ENCODE results near the gene LRMDA.

The LRMDA gene

DNA sequence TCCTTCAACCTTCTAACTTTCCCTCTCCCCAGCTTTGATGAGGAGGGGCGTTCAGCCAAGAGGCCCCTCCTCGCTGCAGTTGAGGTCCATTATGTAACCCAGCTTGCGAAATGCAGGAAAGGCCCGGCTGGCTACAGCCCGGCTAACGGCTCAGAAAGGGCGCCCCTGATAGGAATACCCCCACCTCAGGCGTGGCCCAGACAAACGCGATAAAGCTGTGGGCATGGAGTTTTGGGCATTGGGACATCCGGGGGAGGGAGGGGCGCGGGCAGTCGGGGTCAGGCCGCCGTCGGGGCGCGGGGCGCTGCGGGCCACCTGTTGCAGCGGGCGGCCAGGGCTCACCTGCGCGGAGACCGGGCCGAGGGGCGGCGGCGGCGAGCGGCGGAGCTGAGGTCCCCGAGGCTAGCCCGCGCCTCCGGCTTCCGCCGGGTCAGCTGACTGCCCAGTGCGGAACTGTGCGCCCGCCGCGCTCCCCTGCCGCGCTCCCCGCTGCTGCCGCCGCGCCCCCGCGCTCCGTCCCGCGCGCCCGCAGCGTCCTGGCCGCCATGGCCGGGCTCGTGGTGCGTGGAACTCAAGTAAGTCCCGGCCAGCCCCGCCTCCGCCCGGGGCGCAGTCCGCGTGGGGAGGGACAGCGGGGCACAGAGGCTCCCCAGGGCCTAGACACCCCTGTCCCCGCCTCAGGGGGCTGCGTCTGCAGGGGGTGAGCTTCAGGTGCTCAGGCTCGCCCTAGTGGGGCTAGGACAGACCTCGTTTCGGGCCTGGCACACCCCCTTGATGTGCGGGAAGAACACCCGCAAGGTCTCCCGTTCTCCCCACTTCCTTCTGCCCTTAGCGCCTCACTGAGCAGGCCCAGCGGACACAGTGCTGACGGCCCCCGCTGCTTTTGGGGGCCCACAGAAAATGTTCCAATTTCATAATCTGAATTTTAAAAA, at the start of gene LRMDA:
LRMDA (plus strand) TSS at position 445 of the 932 bp plus-strand sequence.
- no peak for DNase-seq (ENCODE audit: low read depth in 1 of 2, low spot score in 1 of 2)

- no peak for DNase-seq (ENCODE audit: low read depth in 1 of 2, low spot score in 1 of 2)
Measured at GRCh38 chr10:75386128-75386527, 45.3 kb upstream of the LRMDA start.

GRCh38 chr10:75388082-75388481, 43.3 kb upstream of the LRMDA start:
- no peak for DNase-seq (ENCODE audit: low read depth in 1 of 2, low spot score in 1 of 2)

DNA sequence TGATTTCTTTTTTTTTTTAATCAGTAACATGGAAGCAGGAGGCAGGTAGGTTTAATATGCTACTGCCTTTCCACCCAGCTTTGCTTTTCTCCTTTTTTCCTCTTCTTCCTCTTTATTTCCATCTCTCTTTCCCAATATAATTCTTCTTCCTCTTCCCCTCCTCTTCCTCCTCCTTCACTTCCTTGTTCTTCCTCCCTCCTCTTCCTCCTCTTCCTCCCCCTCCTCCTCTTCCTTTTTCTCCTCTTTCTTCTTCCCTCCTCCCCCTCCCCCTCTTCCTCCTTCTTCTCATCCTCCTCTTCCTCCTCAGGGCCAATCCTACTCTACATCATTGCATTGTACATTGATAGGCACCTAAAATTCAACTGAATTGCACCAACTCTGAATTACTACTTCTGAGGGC, 41.2 kb upstream of the LRMDA start:
- DNase-seq (ENCODE audit: low read depth in 1 of 2, low spot score in 1 of 2): no peak

DNA sequence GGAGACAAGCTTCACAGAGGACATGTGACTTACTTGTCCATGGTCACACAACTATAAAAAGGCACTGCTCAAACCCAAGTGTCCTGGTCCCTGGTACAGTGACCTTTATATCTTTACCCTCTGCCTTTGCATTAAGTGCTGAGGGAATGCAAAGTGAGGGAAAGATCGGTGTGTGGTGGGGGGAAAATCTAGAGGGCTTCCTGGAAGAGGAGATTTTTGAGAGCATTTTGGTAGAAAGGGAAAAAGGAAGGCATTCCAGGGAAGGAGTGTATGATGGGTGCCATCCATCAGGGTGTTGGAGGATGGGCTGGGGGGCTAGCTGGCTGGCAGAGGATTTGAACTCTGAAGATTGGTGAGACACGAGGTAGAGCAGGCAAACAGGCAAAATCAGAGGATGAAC, 39.2 kb upstream of the LRMDA start:
- DNase-seq (ENCODE audit: low read depth in 1 of 2, low spot score in 1 of 2): no peak

GRCh38 chr10:75392744-75393143, 38.7 kb upstream of the LRMDA start:
- DNase-seq (ENCODE audit: low read depth in 1 of 2, low spot score in 1 of 2): no peak

GRCh38 chr10:75394221-75394620, 37.2 kb upstream of the LRMDA start:
- no peak for DNase-seq (ENCODE audit: low read depth in 1 of 2, low spot score in 1 of 2)

GRCh38 chr10:75395066-75395931, 36.1 kb upstream of the LRMDA start:
- DNase-seq (ENCODE audit: low read depth in 1 of 2, low spot score in 1 of 2): no peak

DNA sequence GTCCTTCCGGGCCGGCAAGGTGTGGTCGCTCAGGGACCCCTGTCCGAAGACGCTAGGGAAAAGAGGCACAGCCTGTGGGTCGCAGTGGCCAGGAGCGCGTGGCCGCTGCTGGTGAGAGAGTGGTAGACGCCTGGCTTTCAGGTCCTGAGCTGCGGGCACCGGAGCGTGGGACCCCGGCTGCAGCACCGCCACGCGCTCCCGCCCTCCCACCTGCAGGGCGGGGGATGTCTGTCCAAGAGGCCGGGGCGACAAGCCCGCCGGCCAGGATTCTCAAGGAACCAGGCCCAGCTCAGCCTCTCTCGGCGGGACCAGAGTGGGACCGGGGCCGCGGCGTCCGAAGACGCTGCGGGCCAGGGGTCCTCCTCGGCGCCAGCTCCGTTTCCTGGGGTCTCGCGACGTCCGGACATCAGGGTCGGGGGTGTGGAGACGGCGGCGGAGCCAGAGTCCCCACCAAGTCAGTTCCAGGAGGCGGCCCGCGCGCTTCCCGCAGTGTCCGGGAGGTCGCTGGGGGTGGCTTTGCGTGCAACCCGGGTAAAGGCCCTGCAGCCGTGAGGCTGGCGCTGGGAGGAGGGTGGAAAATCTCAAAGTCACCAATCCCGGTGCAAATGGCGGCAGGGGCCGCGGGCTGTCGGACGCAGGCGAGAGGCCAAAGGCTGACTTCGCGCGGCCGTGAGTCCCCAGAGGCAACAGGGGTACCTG, 35.3 kb upstream of the LRMDA start:
- no peak for DNase-seq (ENCODE audit: low read depth in 1 of 2, low spot score in 1 of 2)

GRCh38 chr10:75396631-75397495, 34.6 kb upstream of the LRMDA start:
- no peak for DNase-seq (ENCODE audit: low read depth in 1 of 2, low spot score in 1 of 2)

DNA sequence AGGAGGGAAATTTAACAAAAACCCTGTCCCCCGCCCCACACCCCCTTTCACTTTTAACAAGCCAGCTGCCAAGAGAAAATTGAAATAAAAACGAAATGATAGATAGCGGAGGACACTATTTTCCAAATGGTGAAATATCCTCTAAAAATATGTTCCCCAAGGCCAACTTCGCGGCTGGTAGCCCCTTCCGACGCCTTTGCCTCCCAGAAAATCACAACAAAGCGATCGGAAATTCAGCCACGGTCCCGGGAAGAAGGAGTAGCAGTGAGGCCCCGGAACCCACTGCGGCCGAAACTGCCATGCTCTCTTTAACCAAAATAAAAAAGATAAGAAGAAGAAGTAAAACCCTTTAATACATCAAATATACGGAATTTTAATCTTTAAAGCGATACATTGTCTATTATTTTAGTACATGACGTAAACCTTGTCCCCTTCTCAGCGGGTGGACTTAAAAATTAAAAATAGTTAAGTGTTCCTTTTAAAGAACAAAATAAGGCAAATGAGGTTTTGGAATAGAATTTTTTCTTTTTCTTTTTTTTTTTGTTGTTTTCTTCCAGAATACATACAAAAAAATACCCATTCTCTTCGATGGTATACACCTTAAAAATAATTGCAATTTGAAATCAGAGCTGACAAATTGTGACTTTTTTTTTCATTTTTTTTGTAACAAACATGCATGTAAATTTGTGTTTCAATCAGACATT, 33.8 kb upstream of the LRMDA start:
- no peak for DNase-seq (ENCODE audit: low read depth in 1 of 2, low spot score in 1 of 2)

DNA sequence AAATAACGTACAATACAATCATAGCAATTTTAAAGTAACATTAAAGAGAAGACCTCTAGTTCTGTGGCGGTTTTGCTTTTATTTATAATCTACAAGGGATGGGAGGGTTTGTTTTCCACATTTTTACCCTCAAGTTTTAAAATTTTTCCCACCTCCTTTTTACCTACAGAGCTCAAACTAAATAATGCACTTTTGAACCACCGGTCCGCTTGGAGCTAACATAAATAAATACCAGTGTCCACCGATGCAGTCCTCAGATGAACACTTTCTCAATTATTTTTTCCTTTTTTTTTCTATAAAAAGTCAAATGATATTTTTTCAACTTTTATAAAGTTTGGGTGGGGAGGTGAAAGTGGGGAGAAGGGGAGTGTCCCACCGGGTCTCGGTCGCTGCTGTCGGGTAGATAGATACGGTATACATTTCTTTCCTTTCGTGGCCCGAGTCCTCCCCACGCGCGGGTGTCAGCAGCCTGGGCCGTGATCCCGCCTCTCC, 33.2 kb upstream of the LRMDA start:
- DNase-seq (ENCODE audit: low read depth in 1 of 2, low spot score in 1 of 2): no peak

DNA sequence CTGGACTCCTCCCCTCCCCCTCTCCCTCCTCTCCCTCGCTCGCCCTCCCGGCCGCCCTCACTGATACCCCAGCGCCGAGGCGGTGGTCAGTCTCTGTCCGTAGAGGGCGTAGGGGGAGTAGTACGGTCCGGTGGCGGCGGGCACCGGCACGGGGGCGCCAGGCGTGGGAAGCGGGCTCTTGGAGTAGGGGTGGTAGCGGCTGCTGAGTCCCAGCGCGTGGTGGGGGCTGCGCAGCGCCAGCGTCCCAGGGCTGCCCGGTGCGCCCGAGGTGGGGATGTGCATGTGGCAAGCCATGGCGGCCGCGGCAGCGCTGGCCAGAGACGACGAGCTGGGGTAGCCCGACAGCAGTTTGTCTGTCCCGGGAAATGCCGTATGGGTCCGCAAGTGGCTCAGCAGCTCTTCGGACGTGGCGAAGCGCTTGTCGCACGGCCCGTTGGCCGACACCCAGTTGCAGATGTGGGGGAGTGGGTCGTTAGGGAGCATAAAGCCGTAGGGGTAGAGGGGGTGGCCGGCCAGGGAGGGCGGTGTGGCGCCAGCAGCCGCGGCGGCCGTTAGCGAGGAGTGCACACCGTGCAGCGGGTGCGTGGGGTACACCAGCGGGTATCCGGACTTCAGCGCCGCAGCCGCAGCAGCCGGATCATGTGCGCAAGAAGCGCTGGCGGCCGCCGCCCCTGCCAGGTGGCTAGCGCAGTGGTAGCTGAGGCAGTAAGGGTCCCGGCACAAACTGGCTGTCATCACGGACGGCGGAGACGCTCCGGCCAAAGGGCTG, 32.5 kb upstream of the LRMDA start:
- no peak for DNase-seq (ENCODE audit: low read depth in 1 of 2, low spot score in 1 of 2)

DNA sequence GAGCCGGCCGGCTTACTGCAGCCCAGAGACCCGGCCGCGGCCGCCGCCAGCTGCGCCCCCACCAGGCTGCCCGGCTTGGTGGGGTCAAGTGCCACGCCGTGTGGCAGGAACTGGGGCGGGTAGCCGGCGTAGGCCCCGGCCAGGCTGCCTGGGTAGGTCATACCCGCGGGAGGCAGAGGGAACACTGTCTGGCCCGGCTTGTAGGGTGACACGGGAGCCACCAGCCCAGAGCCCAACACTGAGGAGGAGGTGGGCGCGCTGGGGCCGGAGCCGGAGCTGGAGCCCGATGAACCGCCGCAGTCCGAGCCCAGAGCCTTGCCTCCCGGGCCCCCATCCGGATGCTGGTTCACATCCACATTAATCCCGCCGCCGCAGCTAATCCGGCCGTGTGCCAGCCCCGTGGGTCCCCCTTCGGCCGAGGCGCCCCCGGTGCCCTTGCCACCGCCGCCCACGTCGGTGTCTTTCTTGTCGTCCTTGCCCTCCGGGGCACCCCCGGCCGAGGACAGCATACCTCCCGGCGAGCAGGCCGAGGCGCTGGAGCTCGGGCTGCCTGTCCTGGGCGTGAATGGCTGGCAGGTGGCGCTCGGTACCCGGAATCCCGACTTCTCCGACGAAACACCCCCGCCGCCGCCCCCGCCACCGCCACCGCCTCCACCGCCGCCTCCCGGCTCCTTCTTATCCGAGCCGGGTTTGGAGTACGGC, 31.8 kb upstream of the LRMDA start:
- DNase-seq (ENCODE audit: low read depth in 1 of 2, low spot score in 1 of 2): no peak

DNA sequence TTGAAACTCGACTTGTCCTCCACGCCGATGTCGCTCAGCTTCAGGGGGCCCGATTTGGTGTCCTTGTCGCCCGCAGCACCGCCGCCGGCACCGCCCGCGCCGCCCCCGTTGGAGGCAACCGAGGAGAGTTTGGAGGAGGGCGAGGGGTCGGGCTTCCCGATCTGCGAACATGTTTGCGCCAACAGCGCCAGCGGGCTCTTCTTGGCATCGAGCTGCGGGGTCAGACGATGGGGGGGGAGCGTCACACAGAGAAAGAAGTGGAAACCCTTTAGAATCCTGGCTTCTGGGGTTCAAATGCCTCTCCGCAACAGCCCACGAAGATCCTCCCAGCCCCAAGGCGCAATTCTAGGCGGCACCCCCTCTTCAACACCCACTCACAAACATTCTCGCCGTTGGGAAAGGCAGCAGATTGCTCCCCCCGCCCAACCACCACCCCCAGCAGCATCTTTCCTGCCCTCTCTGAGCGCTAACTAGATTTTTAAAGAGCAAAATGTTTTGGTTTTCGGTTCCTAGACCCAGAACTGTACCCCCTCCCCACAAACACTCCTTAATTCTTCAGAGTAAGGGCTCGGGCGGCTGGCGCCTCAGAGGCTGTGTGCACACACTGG, 31.2 kb upstream of the LRMDA start:
- DNase-seq (ENCODE audit: low read depth in 1 of 2, low spot score in 1 of 2): no peak

DNA sequence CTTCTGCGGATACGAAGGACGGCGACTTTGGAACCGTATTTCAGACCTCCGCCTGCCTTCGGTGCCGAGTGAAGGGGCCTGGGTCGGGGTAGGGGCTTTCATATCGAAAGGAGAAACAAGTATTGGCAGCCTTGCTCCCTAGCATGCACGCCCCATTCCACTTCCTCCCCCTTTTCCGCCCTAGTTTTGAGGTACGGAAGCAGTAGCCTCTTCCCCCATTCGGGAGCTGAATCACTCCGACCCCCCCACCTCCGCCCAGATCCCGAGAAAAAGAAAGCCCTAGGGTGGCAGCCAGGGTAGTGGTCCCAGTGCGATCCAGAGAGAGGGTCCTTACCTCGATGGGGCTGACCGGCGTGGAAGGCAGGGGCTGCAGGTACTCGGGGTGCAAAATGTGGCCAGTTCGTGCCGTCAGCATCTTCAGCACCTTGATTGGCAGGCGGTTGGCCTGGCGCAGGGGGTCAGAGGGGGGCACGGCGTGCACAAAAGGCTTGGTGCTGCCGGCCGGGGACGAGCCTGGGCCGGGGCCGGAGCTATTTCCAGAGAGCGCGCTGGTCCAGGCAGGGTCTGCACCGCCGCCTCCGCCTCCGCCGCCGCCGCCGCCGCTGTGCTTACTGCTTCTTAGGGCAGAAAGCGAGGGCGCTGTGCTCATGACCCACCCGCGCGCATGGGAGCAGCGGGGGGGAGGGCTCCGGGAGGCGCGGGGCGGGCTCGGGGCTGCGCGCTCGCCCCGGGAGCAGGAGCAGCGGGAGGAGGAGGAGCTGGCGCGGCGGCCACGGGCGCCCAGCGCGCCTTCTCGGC, 30.5 kb upstream of the LRMDA start:
- DNase-seq (ENCODE audit: low read depth in 1 of 2, low spot score in 1 of 2): no peak

Data from stimulated activated CD4-positive, alpha-beta T cell treated with anti-CD3 and anti-CD28 coated beads, Interleukin-15, amount 100 ng/mL, for 1 hour (primary cell).